ENCODE results near the gene NAA15.
"Not testable (repeated sequence)": the region's sequence is repeated elsewhere in the genome, so short reads cannot be mapped to it uniquely, and the experiment has no call there.

Gene NAA15

DNA sequence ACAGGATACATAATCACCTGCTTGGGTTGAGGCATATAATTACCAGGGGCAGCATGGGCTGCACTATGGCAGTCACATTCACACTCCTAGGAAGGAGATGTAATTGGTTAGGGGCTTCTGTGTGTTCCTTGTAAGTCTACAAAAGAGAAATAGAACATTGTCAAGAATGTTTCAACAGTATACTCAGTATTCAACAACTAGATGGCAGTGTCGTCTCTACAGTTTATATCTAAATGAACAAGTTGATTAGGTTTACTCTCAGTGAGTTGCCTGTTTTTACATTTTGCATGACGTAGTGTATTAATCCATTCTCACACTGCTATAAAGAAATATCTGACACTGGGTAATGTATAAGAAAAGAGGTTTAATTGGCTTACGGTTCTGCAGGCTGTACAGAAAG is 102.2 kb downstream of the NAA15 start:
- DNase-seq (ENCODE audit: low read depth) = no peak
- in situ Hi-C loops (cut with HindIII; ENCODE audit: low sequenced_read_pairs) = no loop called here
- TF ChIP-seq CTCF (IDR thresholded peaks at IDR 0.05; ENCODE audit: low read depth, low read length, missing control alignments) = no peak
- H3K4me3 ChIP-seq (ENCODE audit: low read depth, low read length) = no peak overlapping the region

GRCh38 chr4:139410312-139410711 is 109.0 kb downstream of the NAA15 start:
- no peak overlapping the region for H3K4me3 ChIP-seq (ENCODE audit: low read depth, low read length)
- TF ChIP-seq CTCF (IDR thresholded peaks at IDR 0.05; ENCODE audit: low read depth, low read length, missing control alignments) = no peak
- no peak for DNase-seq (ENCODE audit: low read depth)
- in situ Hi-C loops (cut with HindIII; ENCODE audit: low sequenced_read_pairs) = no loop called here

- H3K4me3 ChIP-seq (ENCODE audit: low read depth, low read length); DNase-seq (ENCODE audit: low read depth); in situ Hi-C loops (cut with HindIII; ENCODE audit: low sequenced_read_pairs): not testable (repeated sequence)
These were observed 113.4 kb downstream of the NAA15 start for GRCh38 chr4:139414671-139415210.

GRCh38 chr4:139416073-139416673 is 114.9 kb downstream of the NAA15 start:
- TF ChIP-seq CTCF (IDR thresholded peaks at IDR 0.05; ENCODE audit: low read depth, low read length, missing control alignments) = peak; percentile 50
- in situ Hi-C loops (cut with HindIII; ENCODE audit: low sequenced_read_pairs) = no loop called here
- peak; percentile 45 for DNase-seq (ENCODE audit: low read depth)
- H3K4me3 ChIP-seq (ENCODE audit: low read depth, low read length) = no peak overlapping the region

GRCh38 chr4:139419388-139419914 is 118.1 kb downstream of the NAA15 start:
- in situ Hi-C loops (cut with HindIII; ENCODE audit: low sequenced_read_pairs) = no loop called here
- H3K4me3 ChIP-seq (ENCODE audit: low read depth, low read length) = no peak overlapping the region
- no peak for TF ChIP-seq CTCF (IDR thresholded peaks at IDR 0.05; ENCODE audit: low read depth, low read length, missing control alignments)
- peak; percentile 31 for DNase-seq (ENCODE audit: low read depth)

GRCh38 chr4:139420652-139421051 is 119.3 kb downstream of the NAA15 start:
- no peak for DNase-seq (ENCODE audit: low read depth)
- TF ChIP-seq CTCF (IDR thresholded peaks at IDR 0.05; ENCODE audit: low read depth, low read length, missing control alignments) = no peak
- no peak overlapping the region for H3K4me3 ChIP-seq (ENCODE audit: low read depth, low read length)
- in situ Hi-C loops (cut with HindIII; ENCODE audit: low sequenced_read_pairs) = no loop called here

DNA sequence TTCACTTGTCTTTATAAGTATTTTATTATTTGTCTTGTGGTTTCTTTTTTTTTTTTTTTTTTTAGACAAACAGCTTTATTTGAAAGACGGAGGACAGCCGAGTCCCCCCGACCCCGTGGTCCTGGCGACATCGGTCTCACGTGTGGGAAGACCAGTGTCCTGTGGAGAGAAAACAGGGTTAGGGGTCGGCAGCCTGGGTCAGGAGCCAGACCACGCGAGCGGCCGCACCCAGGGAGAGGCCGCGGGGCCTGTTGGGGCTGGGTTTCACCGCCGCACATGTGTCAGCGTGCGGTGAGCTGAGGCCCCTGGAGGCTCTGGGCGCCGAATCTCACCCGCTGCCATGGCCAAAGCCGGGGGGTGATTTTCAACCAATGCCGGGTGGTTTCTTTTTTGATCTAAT is 134.8 kb downstream of the NAA15 start:
- H3K4me3 ChIP-seq (ENCODE audit: low read depth, low read length) = no peak overlapping the region
- in situ Hi-C loops (cut with HindIII; ENCODE audit: low sequenced_read_pairs) = no loop called here
- no peak for DNase-seq (ENCODE audit: low read depth)
- no peak for TF ChIP-seq CTCF (IDR thresholded peaks at IDR 0.05; ENCODE audit: low read depth, low read length, missing control alignments)
